Daoy (cell line): Measurements from ENCODE around the gene KIF19. TPM values are rescaled to one million over a fixed set of nuclear protein-coding genes. Genes with fewer than 3 reads are reported as not detected.
A peak's percentile ranks its signal among the peaks of the same experiment; 100 is the strongest.

Experiments used
- DNase-seq: peaks from one replicate; pipeline ENCODE4 v3.0.0-alpha.2; 2015; ENCODE audit warnings: low read depth
- total RNA-seq: library from RNA; depleted of rRNA; stranded (reverse); fragments of >200 nt; shearing (Covaris generic); gene quantifications from 2 replicates; pipeline ENCODE4 v1.2.3, GENCODE V29; 2014

KIF19 gene
- total RNA-seq, 1 experiment from 2014 or later = not detected

GRCh38 chr17:74362810-74363498, 36.9 kb downstream of the KIF19 start:
- no peak for DNase-seq

GRCh38 chr17:74367206-74367605, 41.2 kb downstream of the KIF19 start, which contains the start of gene GPR142:
TSS of gene GPR142 (plus strand) at chr17:74367506. CDS start at chr17:74369541, 2,035 bp downstream.
- no peak for DNase-seq

DNA sequence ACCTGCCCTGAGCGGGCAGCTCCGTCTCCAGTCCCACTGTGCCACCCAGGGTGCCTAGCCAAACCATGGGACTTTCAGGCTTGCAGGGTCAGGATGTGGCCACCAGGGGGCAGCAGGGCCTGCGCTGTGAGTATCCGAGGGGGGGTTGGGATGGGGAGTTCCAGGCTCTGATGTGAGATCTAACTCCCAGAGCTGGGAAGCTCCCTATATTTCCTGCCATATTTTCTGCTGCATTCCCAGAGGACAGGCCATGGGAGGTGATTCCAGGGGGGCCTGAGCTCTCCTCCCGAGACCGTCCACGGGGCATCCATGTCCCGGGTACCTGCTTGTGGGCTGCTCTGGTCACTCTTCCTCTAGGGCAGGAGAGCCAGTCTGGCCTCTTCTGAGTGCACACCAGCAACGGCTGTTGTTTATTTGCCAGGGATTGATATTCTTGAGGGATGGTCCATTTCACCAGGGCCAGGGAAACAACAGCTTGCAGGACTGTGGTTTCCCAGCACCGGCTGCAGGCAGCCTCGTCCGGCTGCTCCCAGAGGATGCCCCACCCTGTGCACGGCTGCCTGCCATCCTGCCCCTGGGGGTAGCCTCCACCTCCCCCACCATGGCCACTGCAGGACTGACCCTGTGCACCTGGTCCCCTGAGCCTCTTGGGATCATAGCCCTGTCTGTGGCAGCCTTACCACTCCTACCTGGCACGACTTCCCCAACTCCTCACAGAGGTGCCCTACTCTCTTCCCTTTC, 42.5 kb downstream of the KIF19 start:
- peak; percentile 78 for DNase-seq

DNA sequence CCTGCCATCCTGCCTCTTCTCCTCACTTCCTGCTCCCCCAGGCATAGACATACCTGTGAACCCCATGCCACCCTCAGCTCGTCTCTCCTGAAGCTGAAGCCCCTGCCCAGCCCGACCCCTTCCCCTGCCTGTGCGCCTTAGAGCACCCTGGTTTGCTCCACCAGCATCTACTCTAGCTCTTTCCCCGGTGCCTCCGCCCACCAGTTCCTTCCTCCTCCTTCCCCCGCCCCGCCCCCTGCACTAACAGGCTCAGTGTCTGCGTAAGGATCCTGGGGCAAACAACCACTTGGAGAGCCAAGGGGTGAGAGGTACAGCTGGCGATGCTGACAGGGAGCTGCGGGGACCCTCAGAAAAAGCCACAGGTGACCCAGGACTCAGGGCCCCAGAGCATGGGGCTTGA, 43.2 kb downstream of the KIF19 start:
- DNase-seq = peak; percentile 51

GRCh38 chr17:74369665-74370490, 43.9 kb downstream of the KIF19 start:
- DNase-seq = no peak

- no peak for DNase-seq
Observed at GRCh38 chr17:74371653-74372147, 45.7 kb downstream of the KIF19 start.

DNA sequence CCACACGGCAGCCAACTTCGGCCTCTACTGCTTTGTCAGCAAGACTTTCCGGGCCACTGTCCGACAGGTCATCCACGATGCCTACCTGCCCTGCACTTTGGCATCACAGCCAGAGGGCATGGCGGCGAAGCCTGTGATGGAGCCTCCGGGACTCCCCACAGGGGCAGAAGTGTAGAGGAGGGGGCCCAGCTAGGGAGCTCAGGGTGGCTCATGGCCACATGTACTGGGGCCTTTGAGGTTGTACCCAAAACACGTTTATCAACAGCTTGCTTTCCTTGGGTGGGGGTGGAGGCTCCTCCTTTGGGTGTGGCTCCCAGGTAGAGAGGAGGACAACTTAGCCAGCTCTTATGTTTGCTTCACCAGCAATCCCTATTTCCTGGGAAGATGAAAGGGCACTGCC, 46.4 kb downstream of the KIF19 start:
- DNase-seq = no peak

GRCh38 chr17:74373838-74374606, 48.0 kb downstream of the KIF19 start:
- DNase-seq = no peak

GRCh38 chr17:74374858-74375257, 48.8 kb downstream of the KIF19 start:
- no peak for DNase-seq

DNA sequence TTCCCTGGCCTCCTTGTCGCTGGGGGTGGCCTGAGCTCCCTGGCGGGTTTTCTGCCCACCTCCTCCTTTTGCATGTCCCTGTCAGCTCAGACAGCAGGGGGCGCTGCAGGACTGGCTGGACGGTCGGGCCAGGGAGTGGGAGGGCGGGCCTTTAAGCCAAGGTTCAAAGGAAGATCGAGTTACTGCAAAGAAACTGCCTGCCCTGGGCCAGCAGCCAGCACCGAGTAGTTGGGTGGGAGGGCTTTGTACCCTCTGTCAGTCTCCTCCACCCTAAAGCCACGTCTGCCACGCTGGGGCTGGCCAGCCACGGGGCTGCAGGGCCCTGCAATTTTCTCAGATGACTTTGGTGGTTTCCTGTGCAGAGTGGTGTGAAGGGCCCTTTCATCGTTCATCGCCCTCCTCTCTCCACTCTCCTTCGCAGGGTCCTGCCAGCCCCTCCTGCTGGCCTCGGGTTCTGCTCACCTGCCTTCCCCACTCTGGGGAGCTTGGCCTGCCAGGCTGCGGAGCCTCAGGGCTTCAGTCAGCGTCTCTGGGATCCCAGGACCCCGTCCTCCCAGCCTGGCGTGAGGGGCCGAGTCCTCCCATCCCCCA, 53.6 kb downstream of the KIF19 start:
- DNase-seq = peak; percentile 92

DNA sequence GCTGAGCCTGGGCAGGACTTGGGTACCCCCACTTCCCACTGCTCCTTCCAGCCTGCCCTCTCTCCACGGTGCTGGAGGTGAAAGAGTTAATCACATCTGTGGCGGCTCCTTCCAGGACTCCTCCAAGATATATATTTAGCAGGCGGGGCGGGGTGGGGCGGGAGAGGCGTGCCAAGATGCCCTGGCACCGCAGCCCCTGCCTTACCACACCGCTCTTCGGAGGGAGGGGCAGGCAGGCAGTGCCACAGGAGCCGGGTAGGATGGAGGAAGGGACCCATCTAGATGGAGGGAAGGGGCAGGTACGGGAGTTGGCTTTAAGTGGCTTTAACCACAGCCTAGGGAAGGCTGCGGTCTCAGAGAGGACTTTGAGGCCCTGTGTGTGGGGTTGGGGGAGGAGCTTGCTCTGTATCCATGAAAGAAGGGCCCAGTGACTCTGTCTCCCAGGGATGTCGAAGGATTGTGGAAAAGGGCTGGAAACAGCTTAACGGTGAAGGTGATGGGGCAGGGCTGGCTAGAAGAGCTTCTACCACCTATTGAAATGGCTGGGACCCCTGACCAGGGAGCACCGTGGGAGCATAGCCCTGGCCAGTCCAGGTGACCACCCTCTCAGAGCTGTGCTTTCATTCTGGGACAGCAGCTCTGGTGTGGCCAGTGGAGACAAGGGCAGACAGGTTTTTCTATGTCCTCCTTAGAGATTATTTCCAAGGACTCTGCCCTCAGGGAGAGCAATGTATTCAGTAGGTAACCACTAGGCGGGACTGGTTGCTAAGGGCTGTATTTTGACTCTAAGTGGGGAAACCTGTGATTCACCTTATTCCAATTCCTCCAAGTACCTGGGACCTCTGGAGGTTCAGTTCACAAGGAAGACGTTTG, 54.3 kb downstream of the KIF19 start:
- DNase-seq = peak; percentile 42

GRCh38 chr17:74380959-74381808, 55.2 kb downstream of the KIF19 start:
- DNase-seq = no peak

DNA sequence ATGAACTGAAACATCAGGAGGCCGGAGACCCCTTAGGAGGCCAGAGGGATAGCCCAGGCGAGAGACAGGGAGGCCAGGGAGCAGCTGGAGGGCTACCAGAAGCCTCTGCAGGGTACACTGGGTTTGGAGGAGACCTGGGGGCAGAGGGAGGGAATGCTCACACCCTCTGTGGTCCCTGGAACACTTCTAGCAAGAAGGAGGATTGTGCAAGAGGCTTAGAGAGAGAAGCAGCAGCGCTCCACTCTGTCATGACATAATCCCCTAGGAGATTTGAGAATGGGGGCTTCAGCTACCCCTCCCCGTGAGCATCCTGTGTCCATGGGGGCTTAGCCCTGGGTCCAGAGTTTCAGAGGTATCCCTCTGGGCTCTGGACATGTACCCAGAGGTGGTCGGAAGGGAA, 57.1 kb downstream of the KIF19 start:
- DNase-seq = no peak

GRCh38 chr17:74385201-74385600, 59.2 kb downstream of the KIF19 start:
- DNase-seq = no peak

DNA sequence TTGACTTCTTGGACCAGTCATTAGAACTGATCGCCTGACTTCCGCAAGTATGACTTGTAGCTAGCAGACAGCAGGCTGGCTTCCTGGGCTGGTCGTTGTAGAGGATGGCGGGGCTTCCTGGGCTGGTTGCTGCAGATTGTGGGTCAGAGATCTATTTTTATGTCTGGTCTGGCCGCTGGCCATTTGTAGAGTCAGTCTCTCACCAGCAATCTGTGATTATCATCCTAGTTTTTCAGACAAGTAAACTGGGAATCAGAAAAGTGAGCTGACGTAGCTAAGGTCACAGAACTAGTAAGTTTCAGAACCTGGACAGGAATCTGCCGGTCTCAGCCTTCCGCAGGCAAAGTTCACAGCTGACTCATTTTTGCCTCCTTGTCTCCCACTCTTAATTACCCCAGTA, 60.4 kb downstream of the KIF19 start:
- peak; percentile 25 for DNase-seq

GRCh38 chr17:74387365-74388218, 61.6 kb downstream of the KIF19 start:
- no peak for DNase-seq

DNA sequence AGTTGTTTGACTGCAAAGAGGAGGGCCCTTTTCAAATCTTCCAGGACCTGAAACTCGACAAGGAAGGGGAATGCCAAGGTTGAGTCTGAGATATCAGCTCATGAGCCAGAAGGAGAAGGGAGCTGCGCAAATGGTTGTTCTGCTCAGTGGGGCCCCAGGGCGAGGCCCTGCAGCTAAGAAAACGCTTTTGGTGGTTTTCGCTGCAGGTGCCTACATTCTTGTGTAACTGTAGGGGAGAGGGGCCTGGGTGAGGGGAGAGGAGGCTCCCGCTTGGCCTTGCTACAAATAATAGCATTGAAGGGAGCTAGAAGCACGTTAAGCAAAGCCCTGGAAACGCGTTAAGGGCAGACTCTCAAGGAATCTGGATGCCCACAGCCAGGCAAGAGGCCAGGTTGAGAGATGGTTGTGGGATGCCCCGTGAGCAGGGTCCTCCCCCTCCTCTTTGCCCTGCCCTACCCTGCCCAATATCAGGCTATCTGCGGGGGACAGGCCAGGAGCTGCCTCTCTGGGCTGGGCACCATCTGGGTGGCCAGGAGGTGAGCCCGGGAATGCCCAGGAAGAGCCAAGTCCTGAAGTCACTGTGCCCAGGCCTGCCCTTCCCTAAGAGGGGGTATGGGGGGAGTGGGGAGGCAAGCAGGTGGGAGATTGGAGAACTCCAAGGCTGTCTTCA, 63.2 kb downstream of the KIF19 start:
- no peak for DNase-seq
